A549 (cell line): ENCODE measurements around the gene BCL11B. TPM values are rescaled to one million over a fixed set of nuclear protein-coding genes. Genes with fewer than 3 reads are reported as not detected.

Source experiments
- ATAC-seq, 2 experiments: fragments of 200-7000 bp in 1 of 2; fragments of >200 bp in 1 of 2; cut with Nextera tagmentation in 1 of 2; cut with Tn5 transposase in 1 of 2; 3 replicates each; pipeline versions ENCODE4 v1.8.0 to v1.9.1; 2018 to 2020; ENCODE audit warnings: mild to moderate bottlenecking in 1 of 2, moderate library complexity in 1 of 2
- CTCF ChIA-PET: fragments of 300-600 bp; sonication (Branson Sonifier 250); formaldehyde crosslinking; extraction: SDS; loops from one replicate; lab custom pipeline; 2021; ENCODE audit warnings: antibody characterized with exemption, inconsistent platforms; lab: Yijun Ruan, JAX
- POLR2A ChIA-PET: fragments of 350-600 bp; formaldehyde crosslinking; extraction: SDS; loops from one replicate; lab custom pipeline; 2021; ENCODE audit warnings: antibody characterized with exemption, inconsistent platforms; lab: Yijun Ruan, JAX
- DNase-seq, 2 experiments: peaks; one replicate each; pipeline versions ENCODE4 v3.0.0 to v3.0.0-alpha.2; 2011 to 2016; ENCODE audit warnings: low read depth in 1 of 2, low spot score in 1 of 2
- FAIRE-seq: peaks from 2 replicates; lab custom pipeline; 2011; peaks lifted over from hg19 to GRCh38; lab: Jason Lieb, UNC
- H3K27ac ChIP-seq, 2 experiments: fragments of >200 bp; sonication (Bioruptor Twin); formaldehyde crosslinking; 3 replicates each; pipeline ENCODE4 v1.5.1; 2016 to 2017
- H3K4me1 ChIP-seq: fragments of >200 bp; sonication (Bioruptor Twin); formaldehyde crosslinking; 3 replicates; pipeline ENCODE4 v1.6.1; 2016
- H3K4me2 ChIP-seq: fragments of >200 bp; sonication (Bioruptor Twin); formaldehyde crosslinking; 3 replicates; pipeline ENCODE4 v1.6.1; 2016
- H3K4me3 ChIP-seq: fragments of >200 bp; sonication (Bioruptor Twin); formaldehyde crosslinking; 3 replicates; pipeline ENCODE4 v1.5.1; 2016
- H3K9me3 ChIP-seq: fragments of >200 bp; sonication (Bioruptor Twin); formaldehyde crosslinking; 3 replicates; pipeline ENCODE4 v1.6.1; 2016
- BHLHE40 ChIP-seq: IDR thresholded peaks from 2 replicates; pipeline ENCODE4 v1.6.1; 2012; ENCODE audit warnings: low read depth, low read length, inconsistent platforms
- CEBPB ChIP-seq, 2 experiments: fragments of >200 bp in 1 of 2; sonication (Bioruptor Twin) in 1 of 2; formaldehyde crosslinking in 1 of 2; IDR thresholded peaks; 2 replicates each; pipeline ENCODE4 v1.6.1; 2012 to 2016
- CHD2 ChIP-seq: fragments of 150-350 bp; IDR thresholded peaks from 2 replicates; pipeline ENCODE4 v1.6.1; 2014; ENCODE audit warnings: low read length; ENCODE audit not compliant: partially characterized antibody
- CHD4 ChIP-seq: fragments of 200-600 bp; sonication (generic); IDR thresholded peaks from 2 replicates; pipeline ENCODE4 v1.6.1; 2016; ENCODE audit warnings: antibody characterized with exemption, mild to moderate bottlenecking, borderline replicate concordance
- FOSB ChIP-seq: fragments of 250-450 bp; sonication (Bioruptor Pico); IDR thresholded peaks from 2 replicates; pipeline ENCODE4 v1.5.0; 2020; ENCODE audit warnings: mild to moderate bottlenecking, moderate library complexity
- FOXS1 ChIP-seq: fragments of 250-450 bp; sonication (Bioruptor Pico); IDR thresholded peaks from 2 replicates; pipeline ENCODE4 v1.5.0; 2020; ENCODE audit warnings: mild to moderate bottlenecking, moderate library complexity
- HDAC2 ChIP-seq: fragments of 200-600 bp; sonication (generic); IDR thresholded peaks from 2 replicates; pipeline ENCODE4 v1.6.1; 2016
- HOXB13 ChIP-seq: fragments of 250-450 bp; sonication (Bioruptor Pico); IDR thresholded peaks from 2 replicates; pipeline ENCODE4 v1.5.0; 2020; ENCODE audit warnings: low read depth, mild to moderate bottlenecking, moderate library complexity
- HOXB5 ChIP-seq: fragments of 250-450 bp; sonication (Bioruptor Pico); IDR thresholded peaks from 2 replicates; pipeline ENCODE4 v1.5.0; 2020; ENCODE audit warnings: mild to moderate bottlenecking, moderate library complexity
- JUN ChIP-seq, 2 experiments: fragments of >200 bp; sonication (Bioruptor Twin); formaldehyde crosslinking; IDR thresholded peaks; 2 replicates in 1 of 2; 3 replicates in 1 of 2; pipeline ENCODE4 v1.6.1; 2016 to 2017
- JUNB ChIP-seq: fragments of >200 bp; sonication (Bioruptor Twin); formaldehyde crosslinking; IDR thresholded peaks from 2 replicates; pipeline ENCODE4 v1.6.1; 2016
- MAFK ChIP-seq: fragments of 450-650 bp; IDR thresholded peaks from 2 replicates; pipeline ENCODE4 v1.6.1; 2014; ENCODE audit not compliant: partially characterized antibody
- MYC ChIP-seq: IDR thresholded peaks from 2 replicates; pipeline ENCODE4 v1.6.1; 2012; ENCODE audit warnings: mild to moderate bottlenecking, inconsistent platforms, low read length, improper control_type of control experiment, borderline replicate concordance
- NFE2L2 ChIP-seq: fragments of 150-350 bp; conservative IDR thresholded peaks from 2 replicates; pipeline ENCODE4 v1.6.1; 2014; ENCODE audit warnings: low read length
- RAD21 ChIP-seq, 2 experiments: fragments of >200 bp in 1 of 2; sonication (Bioruptor Twin) in 1 of 2; formaldehyde crosslinking in 1 of 2; IDR thresholded peaks in 1 of 2; conservative IDR thresholded peaks in 1 of 2; 2 replicates in 1 of 2; 3 replicates in 1 of 2; pipeline ENCODE4 v1.6.1; 2012 to 2018; ENCODE audit warnings: inconsistent platforms in 1 of 2
- RCOR1 ChIP-seq: fragments of 150-350 bp; IDR thresholded peaks from 2 replicates; pipeline ENCODE4 v1.6.1; 2014; ENCODE audit warnings: antibody characterized with exemption, low read length, low read depth
- RFX5 ChIP-seq: fragments of 450-650 bp; IDR thresholded peaks from 2 replicates; pipeline ENCODE4 v1.7.1; 2014; ENCODE audit warnings: antibody characterized with exemption, mild to moderate bottlenecking, moderate library complexity
- RNF2 ChIP-seq: fragments of 200-600 bp; sonication (generic); IDR thresholded peaks from 2 replicates; pipeline ENCODE4 v1.6.1; 2016; ENCODE audit warnings: low read depth, mild to moderate bottlenecking, antibody characterized with exemption, moderate library complexity, borderline replicate concordance
- SMC3 ChIP-seq: fragments of >200 bp; sonication (Bioruptor Twin); formaldehyde crosslinking; IDR thresholded peaks from 3 replicates; pipeline ENCODE4 v1.6.1; 2018; ENCODE audit warnings: inconsistent platforms
- SREBF2 ChIP-seq: fragments of 450-650 bp; IDR thresholded peaks from 2 replicates; pipeline ENCODE4 v1.6.1; 2014; ENCODE audit warnings: mild to moderate bottlenecking, moderate library complexity
- TFCP2L1 ChIP-seq: fragments of 250-450 bp; sonication (Bioruptor Pico); IDR thresholded peaks from 2 replicates; pipeline ENCODE4 v1.5.0; 2021; ENCODE audit warnings: mild to moderate bottlenecking
- ZC3H11A ChIP-seq: fragments of 450-650 bp; IDR thresholded peaks from 2 replicates; pipeline ENCODE4 v1.6.1; 2014; ENCODE audit warnings: antibody characterized with exemption, mild to moderate bottlenecking
- WGBS: methylation state at CpG from one replicate; pipeline ENCODE4 v1.1.6; 2017; ENCODE audit errors: missing lambda C conversion rate; 5-methylcytosine and 5-hydroxymethylcytosine counted together
- polyA plus RNA-seq, 4 experiments: library from polyadenylated mRNA; depleted of rRNA in 3 of 4; stranded (reverse); fragments of >200 nt; fragmentation: RNase III in 1 of 4; extraction: RNeasy Plus Mini Kit Qiagen cat#74134 plus additional on column Dnase treatment in 1 of 4; gene quantifications; 2 replicates in 3 of 4; 3 replicates in 1 of 4; pipeline ENCODE4 v1.2.3, GENCODE V29; 2011 to 2017
- TF ChIP-seq, protein P1 (sequence below): fragments of >200 bp; sonication (Bioruptor Twin); formaldehyde crosslinking; IDR thresholded peaks from 3 replicates; pipeline ENCODE4 v1.6.1; 2016
- TF ChIP-seq, protein P2 (sequence below): fragments of 150-350 bp; IDR thresholded peaks from 2 replicates; pipeline ENCODE4 v1.6.1; 2014; ENCODE audit warnings: low read depth, mild to moderate bottlenecking, low read length
- TF ChIP-seq, protein P3 (sequence below): fragments of 250-450 bp; sonication (Bioruptor Pico); IDR thresholded peaks from 2 replicates; pipeline ENCODE4 v1.5.0; 2021; ENCODE audit warnings: mild to moderate bottlenecking, moderate library complexity, borderline replicate concordance

BCL11B gene
- polyA plus RNA-seq, 2 of the 4 experiments (the other 2 are of a cell fraction): 0.43 to 0.49 TPM

DNA sequence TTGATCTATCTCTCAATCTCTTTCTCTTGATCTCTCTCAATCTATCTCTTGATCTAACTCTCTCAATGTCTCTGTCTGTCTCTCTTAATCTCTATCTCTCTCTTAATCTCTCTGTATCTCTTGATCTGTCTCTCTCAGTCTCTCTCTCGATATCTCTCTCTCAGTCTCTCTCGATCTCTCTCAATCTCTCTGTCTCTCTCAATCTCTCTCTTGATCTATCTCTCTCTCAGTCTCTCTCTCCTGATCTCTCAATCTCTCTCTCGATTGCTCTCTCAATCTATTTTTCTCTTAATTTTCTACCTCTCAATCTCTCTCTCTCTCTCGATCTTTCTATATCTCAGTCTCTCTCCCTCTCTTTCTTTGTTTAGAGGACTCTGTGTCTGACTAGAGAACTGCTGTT is 126.7 kb downstream of the BCL11B start:
- POLR2A ChIA-PET: no interaction called here
- H3K4me2 ChIP-seq: no peak overlapping the region
- FAIRE-seq (no peak), ATAC-seq (no peak), DNase-seq (no peak)
- H3K27ac ChIP-seq: no peak overlapping the region
- H3K9me3 ChIP-seq: no peaks in the 10 kb centered on the region
- 52% methylated on average over 4 of the region's 4 CpGs for WGBS
- TF ChIP-seq ZC3H11A (no peak), BHLHE40 (no peak), MAFK (no peak), RFX5 (no peak)
- H3K4me3 ChIP-seq: no peak overlapping the region
- CTCF ChIA-PET: no interaction called here
- no peaks in the 10 kb centered on the region for H3K4me1 ChIP-seq

DNA sequence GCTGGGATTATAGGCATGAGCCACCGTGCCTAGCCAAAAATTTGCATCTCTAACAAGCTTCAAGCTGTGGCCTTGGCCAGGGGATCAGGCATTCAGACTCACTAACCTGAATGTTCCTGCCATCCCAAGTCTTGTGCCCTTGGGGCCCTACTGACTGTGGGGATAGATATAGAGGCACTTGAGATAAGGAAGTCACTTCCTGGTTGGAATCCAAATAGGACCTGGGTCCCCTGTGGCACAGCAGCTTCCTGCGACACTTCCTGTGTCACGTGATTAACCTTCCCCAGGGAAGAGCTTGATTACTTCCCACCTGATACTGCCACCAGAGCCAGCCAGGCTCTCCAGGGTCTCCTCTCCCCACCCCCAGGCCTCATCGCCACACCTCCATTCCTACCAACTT is 128.2 kb downstream of the BCL11B start:
- TF ChIP-seq TFCP2L1 (CRISPR knock-in tag) (no peak), FOXS1 (CRISPR knock-in tag) (no peak), CHD4 (no peak), CEBPB (IDR thresholded peaks at IDR 0.05) (no peak), HOXB5 (no peak), RFX5 (no peak), HDAC2 (no peak), JUN (IDR thresholded peaks at IDR 0.05) (no peak), JUNB (no peak), MYC (no peak), RCOR1 (no peak), RAD21 (conservative IDR thresholded peaks at IDR 0.05 in 1 of 2, IDR thresholded peaks at IDR 0.05 in 1 of 2) (no peak), CHD2 (no peak), SMC3 (no peak), NFE2L2 (no peak)
- TF ChIP-seq, protein P1, sequence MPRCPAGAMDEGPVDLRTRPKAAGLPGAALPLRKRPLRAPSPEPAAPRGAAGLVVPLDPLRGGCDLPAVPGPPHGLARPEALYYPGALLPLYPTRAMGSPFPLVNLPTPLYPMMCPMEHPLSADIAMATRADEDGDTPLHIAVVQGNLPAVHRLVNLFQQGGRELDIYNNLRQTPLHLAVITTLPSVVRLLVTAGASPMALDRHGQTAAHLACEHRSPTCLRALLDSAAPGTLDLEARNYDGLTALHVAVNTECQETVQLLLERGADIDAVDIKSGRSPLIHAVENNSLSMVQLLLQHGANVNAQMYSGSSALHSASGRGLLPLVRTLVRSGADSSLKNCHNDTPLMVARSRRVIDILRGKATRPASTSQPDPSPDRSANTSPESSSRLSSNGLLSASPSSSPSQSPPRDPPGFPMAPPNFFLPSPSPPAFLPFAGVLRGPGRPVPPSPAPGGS: no peak
- Histone ChIP-seq H3K4me1 (no peaks in the 10 kb centered on the region), H3K4me3 (no peak overlapping the region), H3K27ac (no peak overlapping the region), H3K9me3 (no peaks in the 10 kb centered on the region), H3K4me2 (no peak overlapping the region)
- FAIRE-seq: no peak
- 62% methylated on average over 4 of the region's 4 CpGs for WGBS
- peak in 1 of 2 experiments; percentile 42 for DNase-seq
- ChIA-PET POLR2A (no interaction called here), CTCF (interaction anchor here (0.6 kb wide), 1 partner anchor 56 kb away, joined by 3 read pairs; no protein-coding TSS in a partner anchor)
- no peak for ATAC-seq

DNA sequence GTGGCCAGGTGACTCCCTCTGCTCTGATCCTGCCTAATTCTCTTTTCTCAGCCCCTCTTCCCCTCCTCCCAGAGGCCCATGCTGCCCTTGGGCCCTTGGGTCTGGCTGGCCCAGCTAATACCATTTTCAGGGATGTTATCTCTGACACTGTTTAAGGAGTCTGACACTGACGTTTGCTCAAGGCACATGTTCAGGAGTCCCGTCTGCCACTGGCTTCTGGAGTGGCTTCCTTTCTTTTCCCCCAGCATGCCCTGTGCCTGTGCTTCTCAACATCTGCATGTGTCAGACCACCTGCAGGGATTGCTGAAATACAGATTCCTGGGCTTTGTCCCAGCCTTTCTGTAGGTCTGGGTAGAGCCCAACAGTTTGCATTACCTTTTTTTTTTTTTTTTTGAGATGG is 128.9 kb downstream of the BCL11B start:
- Histone ChIP-seq H3K9me3 (no peaks in the 10 kb centered on the region), H3K4me2 (no peak overlapping the region), H3K27ac (no peak overlapping the region), H3K4me3 (no peak overlapping the region), H3K4me1 (no peaks in the 10 kb centered on the region)
- ATAC-seq (no peak), DNase-seq (no peak), FAIRE-seq (no peak)
- TF ChIP-seq RNF2: no peak
- TF ChIP-seq RFX5: no peak
- TF ChIP-seq CEBPB (IDR thresholded peaks at IDR 0.05): no peak
- TF ChIP-seq, protein P2, sequence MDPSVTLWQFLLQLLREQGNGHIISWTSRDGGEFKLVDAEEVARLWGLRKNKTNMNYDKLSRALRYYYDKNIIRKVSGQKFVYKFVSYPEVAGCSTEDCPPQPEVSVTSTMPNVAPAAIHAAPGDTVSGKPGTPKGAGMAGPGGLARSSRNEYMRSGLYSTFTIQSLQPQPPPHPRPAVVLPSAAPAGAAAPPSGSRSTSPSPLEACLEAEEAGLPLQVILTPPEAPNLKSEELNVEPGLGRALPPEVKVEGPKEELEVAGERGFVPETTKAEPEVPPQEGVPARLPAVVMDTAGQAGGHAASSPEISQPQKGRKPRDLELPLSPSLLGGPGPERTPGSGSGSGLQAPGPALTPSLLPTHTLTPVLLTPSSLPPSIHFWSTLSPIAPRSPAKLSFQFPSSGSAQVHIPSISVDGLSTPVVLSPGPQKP: no peak
- TF ChIP-seq NFE2L2: no peak
- no peak for TF ChIP-seq SREBF2
- TF ChIP-seq, protein P3, sequence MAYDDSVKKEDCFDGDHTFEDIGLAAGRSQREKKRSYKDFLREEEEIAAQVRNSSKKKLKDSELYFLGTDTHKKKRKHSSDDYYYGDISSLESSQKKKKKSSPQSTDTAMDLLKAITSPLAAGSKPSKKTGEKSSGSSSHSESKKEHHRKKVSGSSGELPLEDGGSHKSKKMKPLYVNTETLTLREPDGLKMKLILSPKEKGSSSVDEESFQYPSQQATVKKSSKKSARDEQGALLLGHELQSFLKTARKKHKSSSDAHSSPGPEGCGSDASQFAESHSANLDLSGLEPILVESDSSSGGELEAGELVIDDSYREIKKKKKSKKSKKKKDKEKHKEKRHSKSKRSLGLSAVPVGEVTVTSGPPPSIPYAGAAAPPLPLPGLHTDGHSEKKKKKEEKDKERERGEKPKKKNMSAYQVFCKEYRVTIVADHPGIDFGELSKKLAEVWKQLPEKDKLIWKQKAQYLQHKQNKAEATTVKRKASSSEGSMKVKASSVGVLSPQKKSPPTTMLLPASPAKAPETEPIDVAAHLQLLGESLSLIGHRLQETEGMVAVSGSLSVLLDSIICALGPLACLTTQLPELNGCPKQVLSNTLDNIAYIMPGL: no peak
- no peak for TF ChIP-seq HOXB13
- TF ChIP-seq, protein P1: no peak
- no peak for TF ChIP-seq MAFK
- TF ChIP-seq FOSB (CRISPR knock-in tag): no peak
- CTCF ChIA-PET: interaction anchor here (0.5 kb wide), 1 partner anchor 25 kb away, joined by 3 read pairs; no protein-coding TSS in a partner anchor
- POLR2A ChIA-PET: no interaction called here
- WGBS: 32% methylated on average over 2 of the region's 2 CpGs
